Measurements from ENCODE around the gene RASAL2.

Gene RASAL2

DNA sequence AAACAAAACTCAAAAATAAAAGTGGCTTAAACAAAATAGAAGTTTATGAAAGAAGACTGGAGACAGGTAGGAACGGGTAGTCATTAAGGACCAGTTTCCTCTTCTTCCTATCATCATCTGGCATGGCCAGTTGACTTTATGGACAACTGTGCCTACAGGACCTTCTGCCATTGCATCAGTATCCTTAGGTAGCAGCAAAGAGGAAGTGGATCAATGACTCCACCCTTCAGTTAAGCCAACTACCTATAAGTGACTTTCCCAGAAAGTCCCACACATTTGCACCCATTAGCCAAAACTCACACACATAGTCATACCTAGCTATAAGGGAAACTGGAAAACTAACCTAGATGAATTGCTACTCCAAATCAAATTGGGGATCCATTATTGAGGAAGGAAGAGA lies 51.7 kb downstream of the RASAL2 start:
- DNase-seq (ENCODE audit: low read depth, low spot score): no peak
- no peak overlapping the region for H3K4me3 ChIP-seq (ENCODE audit: low read length)

DNA sequence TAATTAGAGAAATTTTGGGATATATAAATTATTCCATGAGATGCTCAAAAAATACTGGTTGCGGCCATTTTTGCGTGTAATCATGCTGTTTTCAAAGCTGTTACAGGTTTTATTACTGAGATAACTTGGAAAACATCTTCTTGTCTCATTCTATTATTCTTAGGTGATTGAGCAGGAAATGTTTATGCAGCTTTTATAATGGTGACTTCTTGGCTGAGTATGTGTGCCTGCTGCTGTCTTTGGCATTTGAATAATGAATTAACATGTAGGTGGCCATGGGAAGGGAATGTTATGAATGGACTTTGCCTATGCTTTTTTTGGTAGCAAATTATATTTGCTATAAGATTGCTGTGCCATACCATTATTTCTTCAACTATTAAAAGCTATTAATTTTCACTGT lies 52.5 kb downstream of the RASAL2 start:
- no peak for DNase-seq (ENCODE audit: low read depth, low spot score)
- no peak overlapping the region for H3K4me3 ChIP-seq (ENCODE audit: low read length)

DNA sequence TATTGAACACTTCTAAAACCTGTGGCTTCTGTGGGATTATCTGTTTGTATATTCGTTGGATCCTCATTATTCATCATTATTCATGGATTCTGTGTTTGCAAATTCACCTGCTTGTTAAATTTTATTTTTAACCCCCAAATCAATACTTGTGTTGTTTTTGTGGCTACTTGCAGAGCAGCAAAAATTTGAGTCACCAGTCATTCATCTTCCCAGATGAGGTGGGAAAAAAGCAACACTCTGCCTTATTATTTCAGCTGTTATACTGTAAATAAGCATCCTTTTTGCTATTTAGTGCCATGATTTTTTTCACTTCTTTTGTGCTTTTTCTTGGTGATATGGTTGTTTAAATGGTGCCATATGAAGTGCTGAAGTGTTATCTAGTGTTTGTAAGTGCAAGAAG lies 56.7 kb downstream of the RASAL2 start:
- no peak for DNase-seq (ENCODE audit: low read depth, low spot score)
- H3K4me3 ChIP-seq (ENCODE audit: low read length): no peak overlapping the region

DNA sequence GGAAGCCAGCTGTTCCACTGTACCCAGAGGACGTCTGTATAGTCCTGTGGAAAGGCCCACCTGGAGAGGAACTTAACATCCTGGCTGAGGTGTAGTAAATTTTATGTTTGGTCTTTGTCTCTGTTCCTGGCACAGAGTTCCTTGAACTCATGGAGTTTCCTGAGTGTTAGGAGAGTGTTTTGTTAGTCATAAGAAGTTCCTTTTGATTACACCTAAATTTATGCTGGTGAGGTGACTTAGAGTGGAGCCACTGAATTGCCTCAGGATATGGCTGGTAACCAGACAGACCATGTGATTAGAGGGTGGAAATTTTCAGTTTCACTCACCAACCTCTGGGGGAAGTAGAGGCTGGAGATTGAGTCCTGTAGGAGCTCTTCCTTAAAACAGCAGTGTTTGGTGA lies 57.9 kb downstream of the RASAL2 start:
- DNase-seq (ENCODE audit: low read depth, low spot score): no peak
- no peak overlapping the region for H3K4me3 ChIP-seq (ENCODE audit: low read length)

DNA sequence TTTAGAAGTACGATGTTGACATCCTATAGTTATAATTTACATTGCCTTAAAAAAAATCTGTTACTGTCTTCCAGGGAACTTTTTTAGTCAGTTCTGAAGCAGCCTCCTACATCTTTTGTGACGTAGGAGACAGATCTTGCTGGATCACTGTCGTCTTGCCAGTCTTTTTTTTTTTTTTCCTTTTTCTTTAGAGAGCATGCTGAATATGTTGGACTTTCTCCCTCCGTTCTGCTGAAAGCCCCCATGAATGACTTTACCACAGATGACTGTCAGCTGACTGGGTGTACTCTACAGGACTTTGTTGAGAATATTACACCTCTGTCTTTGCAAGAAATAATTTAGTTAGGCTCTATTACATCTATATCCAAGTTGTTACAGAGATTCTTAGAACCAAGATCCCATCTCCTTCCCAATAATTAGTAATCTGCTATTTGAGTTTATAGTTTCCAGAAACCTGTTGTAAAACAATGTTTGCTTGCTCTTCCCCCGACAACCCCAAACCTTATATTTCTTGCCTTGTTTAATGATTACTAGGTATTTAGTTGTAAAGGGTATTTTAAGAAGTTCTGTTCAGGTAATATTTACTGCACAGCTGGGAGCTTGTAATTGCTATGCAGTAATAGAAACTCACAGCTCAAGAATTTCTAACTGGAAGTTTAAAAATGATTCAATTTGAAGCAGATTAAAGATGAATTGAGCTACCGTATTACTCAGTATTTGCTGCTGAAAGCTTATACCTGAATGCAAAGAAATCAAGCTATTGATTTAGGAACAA lies 61.8 kb downstream of the RASAL2 start:
- H3K4me3 ChIP-seq (ENCODE audit: low read length): no peak overlapping the region
- DNase-seq (ENCODE audit: low read depth, low spot score): no peak

DNA sequence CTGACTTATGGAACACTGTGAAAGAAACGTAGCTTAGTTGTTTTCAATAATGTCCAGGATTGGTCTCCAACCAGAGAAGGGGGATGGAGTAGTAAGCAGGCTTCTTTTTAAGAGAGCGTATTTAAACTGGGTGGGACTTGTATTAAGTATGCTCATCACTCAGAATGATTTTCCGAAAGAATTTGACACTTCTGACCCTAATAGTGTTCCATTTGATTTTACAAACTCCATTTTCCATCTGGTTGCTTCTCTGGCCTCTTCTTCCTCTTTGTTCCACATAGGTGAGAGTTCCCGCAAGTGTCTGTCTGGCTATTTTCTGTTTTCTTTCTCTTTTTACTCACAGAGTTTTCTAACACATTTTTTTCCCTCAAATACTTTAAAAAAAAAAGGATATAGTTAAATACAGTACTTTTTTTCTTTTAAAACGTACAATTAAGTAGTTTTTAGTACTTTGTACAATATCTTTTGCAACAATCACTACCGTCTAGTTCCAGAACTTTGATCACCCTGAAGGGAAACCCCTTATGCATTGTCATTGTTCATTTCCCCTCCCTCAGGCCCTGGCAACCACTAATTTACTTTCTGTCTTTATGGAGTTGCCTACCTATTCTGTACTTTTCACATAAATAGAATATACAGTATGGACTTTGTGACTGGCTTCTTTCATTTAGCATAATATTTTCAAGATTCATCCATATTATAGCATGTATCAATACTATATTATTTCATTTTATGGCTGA lies 67.0 kb downstream of the RASAL2 start:
- no peak for DNase-seq (ENCODE audit: low read depth, low spot score)
- no peak overlapping the region for H3K4me3 ChIP-seq (ENCODE audit: low read length)

DNA sequence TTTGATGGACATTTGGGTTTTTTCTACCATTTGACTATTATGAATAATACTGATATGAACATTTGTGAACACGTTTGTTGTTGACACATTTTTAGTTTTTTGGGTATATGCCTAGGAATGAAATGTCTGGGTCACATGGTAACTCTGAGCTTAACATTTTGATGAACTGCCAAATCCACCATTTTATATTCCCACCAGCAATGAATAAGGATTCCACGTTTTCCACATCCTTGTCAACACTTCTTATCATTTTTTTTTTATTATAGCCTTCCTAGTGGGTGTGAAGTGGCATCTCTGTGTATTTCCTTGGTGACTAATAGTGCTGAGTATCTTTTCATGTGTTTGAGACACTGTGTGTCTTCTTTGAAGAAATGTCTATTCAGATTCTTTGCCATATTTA lies 67.6 kb downstream of the RASAL2 start:
- no peak for DNase-seq (ENCODE audit: low read depth, low spot score)
- no peak overlapping the region for H3K4me3 ChIP-seq (ENCODE audit: low read length)

DNA sequence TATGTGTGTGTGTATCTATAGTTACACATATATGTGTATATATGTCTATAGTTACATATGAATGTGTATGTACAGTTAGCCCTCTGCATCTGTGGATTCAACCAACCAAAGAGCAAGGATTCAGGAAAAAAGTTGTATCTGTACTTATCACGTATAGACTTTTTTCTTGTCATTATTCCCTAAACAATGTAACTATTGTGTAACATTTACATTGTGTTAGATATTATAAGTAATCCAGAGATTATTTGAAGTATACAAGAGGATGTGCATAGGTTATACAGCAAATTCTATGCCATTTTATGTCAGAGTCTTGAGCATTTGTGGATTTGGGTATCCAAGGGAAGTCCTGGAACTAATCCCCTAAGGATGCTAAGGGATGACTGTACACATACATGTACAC lies 71.3 kb downstream of the RASAL2 start:
- DNase-seq (ENCODE audit: low read depth, low spot score): no peak
- no peak overlapping the region for H3K4me3 ChIP-seq (ENCODE audit: low read length)

DNA sequence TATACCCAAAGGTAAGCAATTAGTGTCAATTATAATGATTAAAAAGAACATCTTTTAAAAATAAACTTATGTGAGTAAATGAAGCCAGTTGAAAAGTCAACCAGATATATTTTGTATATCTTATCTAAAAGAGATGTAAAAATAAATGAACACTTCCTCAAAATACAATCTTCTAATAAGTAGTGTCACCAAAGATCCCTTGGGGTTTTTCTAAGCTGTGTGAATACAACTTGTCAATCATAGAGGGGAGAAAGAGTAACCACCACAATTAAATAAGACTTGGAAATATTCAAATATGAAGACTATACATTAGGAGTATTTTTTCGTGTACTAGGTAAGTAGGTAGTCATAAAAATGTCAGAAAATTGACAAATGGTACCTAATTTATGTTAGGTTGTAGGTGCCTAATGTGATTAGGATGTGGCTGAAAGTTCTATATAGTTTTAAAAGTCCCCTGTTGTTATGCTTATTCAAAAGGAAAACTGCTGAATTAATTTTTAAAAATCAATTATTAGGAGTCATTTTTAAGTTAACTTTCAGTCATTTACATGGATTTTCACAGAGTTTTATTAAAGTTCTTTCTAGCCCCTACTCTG lies 72.6 kb downstream of the RASAL2 start:
- no peak overlapping the region for H3K4me3 ChIP-seq (ENCODE audit: low read length)
- DNase-seq (ENCODE audit: low read depth, low spot score): no peak

DNA sequence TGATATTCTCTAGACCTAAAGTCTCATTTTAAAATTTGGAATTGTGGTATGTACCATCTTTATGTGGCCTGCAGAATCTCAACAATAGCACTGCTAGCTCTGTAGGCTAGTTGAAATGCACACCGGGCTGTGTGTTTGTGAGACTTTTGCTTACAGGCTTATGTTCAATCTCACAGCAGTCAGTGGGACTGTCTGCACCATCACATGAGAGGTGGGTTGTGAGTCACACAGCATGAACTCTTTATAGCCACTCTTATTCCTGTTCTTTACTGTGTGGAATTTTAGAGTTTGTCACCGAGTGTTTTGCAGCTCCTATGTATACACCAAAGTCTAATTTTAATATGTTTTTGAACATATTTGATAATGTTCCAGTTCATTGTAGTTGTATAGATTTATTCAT lies 74.6 kb downstream of the RASAL2 start:
- no peak for DNase-seq (ENCODE audit: low read depth, low spot score)
- no peak overlapping the region for H3K4me3 ChIP-seq (ENCODE audit: low read length)

DNA sequence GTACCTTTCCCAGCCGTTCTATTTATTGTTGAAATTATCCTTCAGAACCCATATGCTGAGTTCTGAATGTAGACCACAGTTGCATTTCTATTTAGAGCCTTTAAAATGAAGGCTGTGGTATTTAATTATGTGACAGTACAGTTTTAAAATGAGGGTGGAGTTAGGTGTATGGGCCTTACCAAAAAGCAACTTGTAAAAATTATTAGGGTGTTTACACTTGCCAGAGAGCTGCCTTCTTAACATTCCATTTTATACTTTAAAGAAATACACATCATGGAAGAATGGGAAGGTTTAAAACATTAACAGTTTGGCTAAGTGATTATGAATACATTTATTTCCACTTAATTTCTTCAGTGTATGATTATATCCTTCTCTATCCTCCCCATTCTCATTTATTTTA lies 75.7 kb downstream of the RASAL2 start:
- no peak for DNase-seq (ENCODE audit: low read depth, low spot score)

DNA sequence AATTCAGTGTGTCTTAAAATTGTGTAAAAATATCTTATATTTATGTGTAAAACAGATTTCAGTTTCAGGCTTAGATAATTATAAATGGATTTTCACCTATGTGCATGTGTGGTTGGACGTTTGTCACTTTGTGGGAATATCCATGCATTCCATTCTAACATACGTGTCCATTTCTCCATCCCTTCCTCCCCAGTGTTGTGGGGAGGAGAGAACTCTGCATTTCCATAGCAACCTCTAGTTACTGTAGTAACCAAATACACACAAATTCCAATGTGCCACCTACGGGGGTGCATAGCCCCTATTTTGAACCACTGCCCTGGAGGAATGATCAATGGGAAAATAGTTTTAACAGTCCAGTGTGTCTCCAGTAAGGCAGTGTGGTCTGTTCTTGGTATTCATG lies 79.0 kb downstream of the RASAL2 start:
- H3K4me3 ChIP-seq (ENCODE audit: low read length): no peak overlapping the region
- DNase-seq (ENCODE audit: low read depth, low spot score): no peak

More for the DNA sequence above, 75.7 kb downstream of the RASAL2 start:
- H3K4me3 ChIP-seq (ENCODE audit: low read length): no peak overlapping the region

DNA sequence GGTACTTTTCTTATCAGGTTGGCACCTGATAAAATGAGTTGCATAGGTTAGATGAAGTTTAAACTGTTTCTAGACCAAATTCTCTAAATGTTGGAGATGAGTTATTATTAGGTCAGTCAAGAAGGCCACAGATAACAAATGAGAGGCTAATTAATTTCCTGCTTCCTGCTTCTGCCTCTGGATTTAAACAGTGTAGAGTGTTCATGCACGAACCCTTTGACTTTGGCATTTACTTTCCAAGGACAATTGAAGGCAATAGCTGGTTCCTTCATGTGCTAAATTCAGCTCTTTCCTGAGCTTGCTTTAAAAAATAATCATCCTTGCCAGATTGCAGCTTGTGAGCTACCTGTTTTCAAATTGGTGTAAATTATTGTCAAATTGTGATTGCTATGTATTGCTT lies 80.6 kb downstream of the RASAL2 start:
- no peak overlapping the region for H3K4me3 ChIP-seq (ENCODE audit: low read length)
- DNase-seq (ENCODE audit: low read depth, low spot score): no peak

DNA sequence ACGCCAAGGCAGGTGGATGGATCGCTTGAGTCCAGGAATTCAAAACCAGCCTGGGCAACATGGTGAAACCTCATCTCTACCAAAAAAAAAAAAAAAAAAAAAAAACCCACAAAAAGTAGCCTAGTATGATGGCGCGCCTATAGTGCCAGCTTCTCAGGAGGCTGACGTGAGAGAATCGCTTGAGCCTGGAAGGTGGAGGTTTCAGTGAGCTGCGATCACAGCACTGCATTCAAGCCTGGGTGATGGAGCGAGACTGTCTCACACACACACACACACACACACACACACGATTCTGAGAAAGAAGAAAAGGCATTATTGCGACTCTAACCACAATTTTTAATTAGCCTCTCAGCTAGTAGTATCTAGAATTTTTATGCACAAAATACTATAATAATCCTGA lies 86.5 kb downstream of the RASAL2 start:
- no peak overlapping the region for H3K4me3 ChIP-seq (ENCODE audit: low read length)
- no peak for DNase-seq (ENCODE audit: low read depth, low spot score)

DNA sequence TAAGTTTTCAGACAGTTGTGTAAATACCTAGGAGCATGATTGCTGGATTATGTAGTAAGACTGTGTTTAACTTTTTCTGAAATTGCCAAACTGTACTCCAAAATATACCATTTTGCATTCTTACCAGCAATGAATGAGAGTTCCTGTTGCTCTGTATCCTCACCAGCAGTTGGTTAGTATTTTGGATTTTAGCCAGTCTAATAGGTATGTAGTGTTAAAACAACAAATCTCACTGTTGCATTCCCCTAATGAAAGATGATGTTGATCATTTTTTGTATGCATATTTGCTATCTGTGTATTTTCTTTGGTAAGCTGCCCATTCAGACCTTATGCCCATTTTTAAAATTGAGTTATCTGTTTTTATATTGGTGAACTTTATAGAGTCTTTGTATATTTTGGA lies 89.9 kb downstream of the RASAL2 start:
- no peak for DNase-seq (ENCODE audit: low read depth, low spot score)

DNA sequence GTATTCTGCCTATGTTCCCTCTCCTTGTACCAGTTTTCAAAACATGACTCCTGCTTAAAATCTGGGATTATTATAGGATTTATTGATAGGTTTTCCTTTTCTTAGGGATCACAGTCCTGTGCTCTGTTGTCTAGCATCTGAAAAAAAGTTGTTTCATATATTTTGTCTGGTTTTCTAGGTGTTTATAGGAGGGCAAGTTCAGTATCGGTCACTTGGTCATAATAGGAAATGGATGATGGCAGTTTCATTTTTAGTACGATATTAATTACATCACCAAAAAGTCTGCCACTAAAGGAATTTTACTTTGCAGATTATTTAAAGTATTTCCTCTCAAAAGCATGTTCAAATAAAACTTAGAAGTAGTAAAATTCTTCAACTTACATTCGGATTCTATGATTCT lies 94.4 kb downstream of the RASAL2 start:
- H3K4me3 ChIP-seq (ENCODE audit: low read length): no peak overlapping the region
- DNase-seq (ENCODE audit: low read depth, low spot score): no peak

More for the DNA sequence above, 89.9 kb downstream of the RASAL2 start:
- H3K4me3 ChIP-seq (ENCODE audit: low read length): no peak overlapping the region

DNA sequence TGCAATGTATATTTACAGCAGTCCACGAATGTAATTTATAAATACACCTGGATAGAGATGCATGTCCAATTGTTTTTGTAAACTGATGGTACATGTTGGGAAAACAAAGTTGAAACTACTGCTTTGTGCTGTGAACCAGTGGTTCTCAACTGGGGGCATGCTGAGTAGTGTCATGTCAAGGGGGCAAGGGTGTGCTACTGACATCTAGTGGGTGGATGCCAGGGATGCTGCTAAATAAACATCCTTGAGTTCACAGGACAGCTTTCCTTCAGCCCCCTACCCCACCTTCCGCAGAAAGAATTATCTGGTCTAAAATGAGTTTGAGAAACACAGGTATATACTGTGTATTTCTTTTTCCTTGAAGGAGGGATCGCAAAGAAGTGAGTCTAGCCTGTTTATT lies 95.9 kb downstream of the RASAL2 start:
- H3K4me3 ChIP-seq (ENCODE audit: low read length): no peak overlapping the region
- peak; percentile 28 for DNase-seq (ENCODE audit: low read depth, low spot score)

DNA sequence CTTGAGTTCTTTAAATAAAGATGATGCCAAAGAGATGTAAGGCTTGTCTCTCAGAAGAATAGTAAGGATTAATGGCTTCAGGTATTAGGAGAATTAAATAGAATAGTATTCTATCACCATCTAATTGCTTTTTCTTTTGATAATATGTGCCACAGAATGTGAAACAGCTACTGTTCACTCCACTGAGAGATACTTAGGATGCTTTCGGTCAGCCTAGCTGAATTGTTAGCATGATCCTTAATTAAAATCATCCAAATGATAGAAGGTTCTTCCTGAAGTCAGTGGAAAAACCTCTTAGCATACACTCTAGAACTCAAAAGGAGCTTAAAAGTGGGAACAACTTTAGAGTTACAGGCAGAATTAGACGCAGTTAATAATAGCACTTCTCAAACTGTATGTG lies 97.0 kb downstream of the RASAL2 start:
- DNase-seq (ENCODE audit: low read depth, low spot score): no peak
- no peak overlapping the region for H3K4me3 ChIP-seq (ENCODE audit: low read length)

DNA sequence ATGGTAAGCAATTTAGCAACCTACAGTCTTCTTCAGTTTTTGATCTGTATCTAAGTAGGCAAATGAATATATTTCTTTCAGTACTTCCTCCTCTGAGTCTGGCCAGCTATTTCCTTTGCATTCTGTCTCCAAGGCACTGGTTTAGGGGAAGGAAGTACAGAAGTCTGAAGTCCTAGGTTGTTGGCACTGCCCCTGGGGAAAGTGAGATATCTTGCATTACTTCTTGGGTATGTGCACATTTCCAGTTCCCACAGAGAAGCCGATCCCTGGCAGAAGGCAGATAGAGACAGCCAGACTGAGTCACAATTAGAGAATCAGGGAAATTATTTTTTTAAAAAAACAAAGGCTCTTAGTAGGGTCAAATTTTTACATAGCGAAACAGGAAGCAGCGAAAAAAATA lies 98.8 kb downstream of the RASAL2 start:
- DNase-seq (ENCODE audit: low read depth, low spot score): no peak
- H3K4me3 ChIP-seq (ENCODE audit: low read length): no peak overlapping the region

DNA sequence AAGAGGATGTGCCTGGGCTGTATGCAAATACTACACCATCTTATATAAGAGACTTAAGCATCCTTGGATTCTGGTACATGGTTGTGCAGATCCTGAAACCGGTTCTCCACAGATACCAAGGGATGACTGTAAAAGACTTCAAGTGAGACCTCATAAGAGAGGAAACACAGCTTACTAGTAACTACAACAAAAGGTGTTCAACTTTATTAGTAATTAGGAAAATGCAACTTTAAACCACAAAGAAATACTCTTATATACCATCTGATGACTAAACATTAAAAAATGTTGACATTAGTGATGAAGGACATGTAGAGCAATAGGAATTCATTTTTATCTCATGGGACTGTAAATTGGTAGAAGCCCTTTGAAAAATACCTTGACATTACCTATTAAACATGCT lies 102.7 kb downstream of the RASAL2 start:
- no peak for DNase-seq (ENCODE audit: low read depth, low spot score)
- no peak overlapping the region for H3K4me3 ChIP-seq (ENCODE audit: low read length)

Measured in Jurkat, Clone E6-1 (cell line).